Endodermal cell (in vitro differentiated cells): ENCODE measurements around the gene BRSK2. TPM values are rescaled to one million over a fixed set of nuclear protein-coding genes. Genes with fewer than 3 reads are reported as not detected.
A peak's percentile ranks its signal among the peaks of the same experiment; 100 is the strongest.

Source experiments
- DNase-seq: peaks from one replicate; pipeline ENCODE4 v3.0.0-alpha.2; 2017
- H3K27ac ChIP-seq: 2 replicates; pipeline ENCODE4 v1.5.1; 2013; ENCODE audit warnings: mild to moderate bottlenecking, low read depth, low read length, moderate library complexity
- H3K27me3 ChIP-seq: 2 replicates; pipeline ENCODE4 v1.6.1; 2013; ENCODE audit warnings: mild to moderate bottlenecking, low read length, moderate library complexity; ENCODE audit not compliant: insufficient read depth, control insufficient read depth, poor library complexity, severe bottlenecking
- H3K36me3 ChIP-seq: 2 replicates; pipeline ENCODE4 v1.7.0; 2013; ENCODE audit warnings: mild to moderate bottlenecking, low read length, moderate library complexity; ENCODE audit not compliant: control insufficient read depth, insufficient read depth
- H3K4me1 ChIP-seq: one replicate; pipeline ENCODE4 v1.7.0; 2013; ENCODE audit warnings: low read length; ENCODE audit not compliant: control insufficient read depth, insufficient read depth
- H3K4me3 ChIP-seq: 2 replicates; pipeline ENCODE4 v1.5.1; 2013; ENCODE audit warnings: mild to moderate bottlenecking, low read length, moderate library complexity
- H3K9ac ChIP-seq: 2 replicates; pipeline ENCODE4 v1.6.1; 2013; ENCODE audit warnings: mild to moderate bottlenecking, low read length, moderate library complexity; ENCODE audit not compliant: poor library complexity, severe bottlenecking; ENCODE audit errors: extremely low read depth
- H3K9me3 ChIP-seq: 2 replicates; pipeline ENCODE4 v1.6.1; 2013; ENCODE audit warnings: mild to moderate bottlenecking, low read length, moderate library complexity; ENCODE audit not compliant: control insufficient read depth
- H3K27ac Mint-ChIP-seq: 2 replicates; pipeline ENCODE4 v1.8.0; 2020; ENCODE audit warnings: mixed read lengths
- H3K27me3 Mint-ChIP-seq: 2 replicates; pipeline ENCODE4 v1.8.0; 2021; ENCODE audit warnings: mild to moderate bottlenecking, mixed read lengths; ENCODE audit not compliant: insufficient read depth
- H3K36me3 Mint-ChIP-seq: 2 replicates; pipeline ENCODE4 v1.8.0; 2020; ENCODE audit warnings: low read depth, mixed read lengths
- H3K4me1 Mint-ChIP-seq: 2 replicates; pipeline ENCODE4 v1.8.0; 2020; ENCODE audit warnings: mixed read lengths
- H3K4me3 Mint-ChIP-seq: 2 replicates; pipeline ENCODE4 v1.8.0; 2020; ENCODE audit warnings: mild to moderate bottlenecking, moderate library complexity, mixed read lengths
- H3K9me3 Mint-ChIP-seq: 2 replicates; pipeline ENCODE4 v1.8.0; 2020; ENCODE audit warnings: mild to moderate bottlenecking, mixed read lengths
- CTCF ChIP-seq: fragments of 200-600 bp; sonication (generic); conservative IDR thresholded peaks from 2 replicates; pipeline ENCODE4 v1.5.0; 2021; ENCODE audit warnings: antibody characterized with exemption, mild to moderate bottlenecking
- WGBS, 2 experiments: methylation state at CpG; one replicate each; pipeline versions ENCODE4 v1.1.5 to v1.1.7; 2013; ENCODE audit warnings: missing lambda C conversion rate in 2 of 2, mixed read lengths in 1 of 2; ENCODE audit not compliant: insufficient coverage in 1 of 2, insufficient read length in 1 of 2; 5-methylcytosine and 5-hydroxymethylcytosine counted together
- total RNA-seq, 2 donors: library from RNA; stranded (reverse); fragmentation: NEBNext Ultra II Directional in 1 of 2; extraction: Animal tissue kit (Norgen Biotek cat#: 25700) in 1 of 2; gene quantifications; 2 replicates in 1 of 2; 3 replicates in 1 of 2; pipeline ENCODE4 v1.2.1, GENCODE V29; 2021

Gene BRSK2
- total RNA-seq, 2 donors from 2014 or later: 9.4 to 10.3 TPM

- Mint-ChIP-seq H3K27ac (no peak overlapping the region), H3K27me3 (peaks cover 18% of the 10 kb centered on the region)
- WGBS, 2 experiments: 88 to 90% methylated on average over 11 to 14 of the region's 14 CpGs
Observed at GRCh38 chr11:1377231-1377780, 12.4 kb upstream of the BRSK2 start.

GRCh38 chr11:1381793-1382425, 7.8 kb upstream of the BRSK2 start:
- TF ChIP-seq CTCF: no peak
- Mint-ChIP-seq H3K4me3 (no peak overlapping the region), H3K27me3 (peaks cover 32% of the 10 kb centered on the region), H3K36me3 (no peaks in the 10 kb centered on the region), H3K27ac (no peak overlapping the region), H3K4me1 (no peaks in the 10 kb centered on the region), H3K9me3 (peaks cover 2% of the 10 kb centered on the region)
- DNase-seq: no peak
- Histone ChIP-seq H3K4me1 (no peaks in the 10 kb centered on the region), H3K27ac (no peak overlapping the region), H3K9me3 (no peaks in the 10 kb centered on the region), H3K36me3 (no peaks in the 10 kb centered on the region), H3K9ac (no peak overlapping the region), H3K27me3 (no peaks in the 10 kb centered on the region), H3K4me3 (no peak overlapping the region)
- 79 to 88% methylated on average over 6 to 10 of the region's 10 CpGs for WGBS, 2 experiments

More at GRCh38 chr11:1377231-1377780, 12.4 kb upstream of the BRSK2 start:
- H3K4me3 ChIP-seq: no peak overlapping the region
- no peak overlapping the region for H3K4me3 Mint-ChIP-seq
- no peak for TF ChIP-seq CTCF
- H3K27me3 ChIP-seq: no peaks in the 10 kb centered on the region
- H3K9me3 Mint-ChIP-seq: peaks cover 2% of the 10 kb centered on the region
- no peaks in the 10 kb centered on the region for H3K4me1 ChIP-seq
- DNase-seq: no peak
- H3K27ac ChIP-seq: no peak overlapping the region
- H3K36me3 ChIP-seq: no peaks in the 10 kb centered on the region
- H3K9ac ChIP-seq: no peak overlapping the region
- no peaks in the 10 kb centered on the region for H3K9me3 ChIP-seq
- H3K36me3 Mint-ChIP-seq: no peaks in the 10 kb centered on the region
- no peaks in the 10 kb centered on the region for H3K4me1 Mint-ChIP-seq

- Histone ChIP-seq H3K4me1 (no peaks in the 10 kb centered on the region), H3K27ac (peak overlapping the region; percentile 87), H3K27me3 (no peaks in the 10 kb centered on the region), H3K36me3 (no peaks in the 10 kb centered on the region), H3K9me3 (no peaks in the 10 kb centered on the region), H3K9ac (no peak overlapping the region), H3K4me3 (no peak overlapping the region)
- H3K36me3 Mint-ChIP-seq: no peaks in the 10 kb centered on the region
- no peak overlapping the region for H3K27ac Mint-ChIP-seq
- H3K27me3 Mint-ChIP-seq: peaks cover 30% of the 10 kb centered on the region
- H3K4me3 Mint-ChIP-seq: peak overlapping the region; percentile 55
- no peak for TF ChIP-seq CTCF
- peak; percentile 53 for DNase-seq
- peaks cover 2% of the 10 kb centered on the region for H3K9me3 Mint-ChIP-seq
- H3K4me1 Mint-ChIP-seq: no peaks in the 10 kb centered on the region
- WGBS, 2 experiments: 88 to 97% methylated on average over 17 to 23 of the region's 23 CpGs
Observed at GRCh38 chr11:1382429-1382828, 7.3 kb upstream of the BRSK2 start.
